ENCODE data around the gene AGMO.

DNA sequence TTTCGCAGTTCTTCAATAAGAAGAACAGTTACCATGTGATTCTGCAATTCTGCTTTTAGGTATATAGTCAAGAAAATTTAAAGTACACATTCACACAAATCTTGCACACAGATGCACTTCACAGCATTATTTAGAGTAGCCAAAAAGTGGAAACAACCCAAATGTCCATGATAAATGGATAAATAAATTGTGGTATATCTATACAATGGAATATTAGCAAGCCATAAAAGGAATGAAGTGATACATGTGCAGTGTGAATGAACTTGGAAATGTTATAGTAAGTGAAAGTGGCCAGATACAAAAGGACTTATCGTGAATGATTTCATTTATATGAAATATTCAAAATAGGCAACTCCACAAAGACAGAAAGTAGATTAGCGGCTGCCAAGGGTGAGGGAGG lies 109.1 kb downstream of the AGMO start:
- no peak for TF ChIP-seq POLR2A (IDR thresholded peaks at IDR 0.05; ENCODE audit: low read depth)
- no peak for TF ChIP-seq POLR2AphosphoS5 (IDR thresholded peaks at IDR 0.05)
- TF ChIP-seq, protein P1, sequence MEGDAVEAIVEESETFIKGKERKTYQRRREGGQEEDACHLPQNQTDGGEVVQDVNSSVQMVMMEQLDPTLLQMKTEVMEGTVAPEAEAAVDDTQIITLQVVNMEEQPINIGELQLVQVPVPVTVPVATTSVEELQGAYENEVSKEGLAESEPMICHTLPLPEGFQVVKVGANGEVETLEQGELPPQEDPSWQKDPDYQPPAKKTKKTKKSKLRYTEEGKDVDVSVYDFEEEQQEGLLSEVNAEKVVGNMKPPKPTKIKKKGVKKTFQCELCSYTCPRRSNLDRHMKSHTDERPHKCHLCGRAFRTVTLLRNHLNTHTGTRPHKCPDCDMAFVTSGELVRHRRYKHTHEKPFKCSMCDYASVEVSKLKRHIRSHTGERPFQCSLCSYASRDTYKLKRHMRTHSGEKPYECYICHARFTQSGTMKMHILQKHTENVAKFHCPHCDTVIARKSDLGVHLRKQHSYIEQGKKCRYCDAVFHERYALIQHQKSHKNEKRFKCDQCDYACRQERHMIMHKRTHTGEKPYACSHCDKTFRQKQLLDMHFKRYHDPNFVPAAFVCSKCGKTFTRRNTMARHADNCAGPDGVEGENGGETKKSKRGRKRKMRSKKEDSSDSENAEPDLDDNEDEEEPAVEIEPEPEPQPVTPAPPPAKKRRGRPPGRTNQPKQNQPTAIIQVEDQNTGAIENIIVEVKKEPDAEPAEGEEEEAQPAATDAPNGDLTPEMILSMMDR (IDR thresholded peaks at IDR 0.05), result no peak
